Esophagus muscularis mucosa (tissue), 4 donors: ENCODE measurements around the gene RBFOX2.

Source experiments
- EP300 ChIP-seq: sonication (generic); formaldehyde crosslinking; IDR thresholded peaks from one replicate; pipeline ENCODE4 v1.6.1; 2017; ENCODE audit warnings: antibody characterized with exemption
- POLR2A ChIP-seq: fragments of 450-650 bp; IDR thresholded peaks from one replicate; pipeline ENCODE4 v1.6.1; 2017; ENCODE audit warnings: antibody characterized with exemption, moderate library complexity, mild to moderate bottlenecking, low read depth
- POLR2AphosphoS5 ChIP-seq, 2 donors: sonication (generic); formaldehyde crosslinking; IDR thresholded peaks; one replicate each; pipeline ENCODE4 v1.6.1; 2017; ENCODE audit warnings: antibody characterized with exemption in 2 of 2
- TF ChIP-seq, protein P1 (sequence below), 3 experiments: fragments of 200-600 bp in 2 of 3; fragments of 450-650 bp in 1 of 3; sonication (generic) in 2 of 3; IDR thresholded peaks; one replicate each; pipeline ENCODE4 v1.5.1; 2017 to 2019; ENCODE audit warnings: antibody characterized with exemption in 3 of 3, mild to moderate bottlenecking in 2 of 3, moderate library complexity in 1 of 3

DNA sequence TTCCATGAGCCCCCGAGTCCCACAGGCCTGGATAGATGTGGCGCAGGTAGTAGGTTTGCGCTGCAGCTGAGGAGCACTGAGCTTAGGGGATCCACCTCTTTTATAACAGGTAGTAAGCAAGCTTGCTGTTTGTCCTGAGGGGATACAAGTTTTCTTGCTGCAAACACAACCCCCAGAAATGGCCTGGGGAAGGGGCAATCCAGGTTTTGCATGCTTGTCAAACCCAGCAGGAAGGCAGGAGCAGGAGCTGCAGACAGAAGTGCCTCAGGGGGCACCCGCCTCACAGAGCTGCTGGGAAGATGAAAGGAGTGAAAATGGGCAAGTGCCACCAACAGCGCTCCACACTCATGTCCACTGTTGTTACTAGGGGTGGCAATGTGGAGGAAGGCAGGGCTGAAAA is 292.5 kb downstream of the RBFOX2 start:
- TF ChIP-seq, protein P1, sequence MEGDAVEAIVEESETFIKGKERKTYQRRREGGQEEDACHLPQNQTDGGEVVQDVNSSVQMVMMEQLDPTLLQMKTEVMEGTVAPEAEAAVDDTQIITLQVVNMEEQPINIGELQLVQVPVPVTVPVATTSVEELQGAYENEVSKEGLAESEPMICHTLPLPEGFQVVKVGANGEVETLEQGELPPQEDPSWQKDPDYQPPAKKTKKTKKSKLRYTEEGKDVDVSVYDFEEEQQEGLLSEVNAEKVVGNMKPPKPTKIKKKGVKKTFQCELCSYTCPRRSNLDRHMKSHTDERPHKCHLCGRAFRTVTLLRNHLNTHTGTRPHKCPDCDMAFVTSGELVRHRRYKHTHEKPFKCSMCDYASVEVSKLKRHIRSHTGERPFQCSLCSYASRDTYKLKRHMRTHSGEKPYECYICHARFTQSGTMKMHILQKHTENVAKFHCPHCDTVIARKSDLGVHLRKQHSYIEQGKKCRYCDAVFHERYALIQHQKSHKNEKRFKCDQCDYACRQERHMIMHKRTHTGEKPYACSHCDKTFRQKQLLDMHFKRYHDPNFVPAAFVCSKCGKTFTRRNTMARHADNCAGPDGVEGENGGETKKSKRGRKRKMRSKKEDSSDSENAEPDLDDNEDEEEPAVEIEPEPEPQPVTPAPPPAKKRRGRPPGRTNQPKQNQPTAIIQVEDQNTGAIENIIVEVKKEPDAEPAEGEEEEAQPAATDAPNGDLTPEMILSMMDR (IDR thresholded peaks at IDR 0.05), result no peak
- TF ChIP-seq POLR2A (no peak), POLR2AphosphoS5 (IDR thresholded peaks at IDR 0.05) (no peak), EP300 (no peak)
